BE2C (cell line): Measurements from ENCODE around the gene TAAR2.
"Not testable (repeated sequence)": the region's sequence is repeated elsewhere in the genome, so short reads cannot be mapped to it uniquely, and the experiment has no call there.

Experiments used
- DNase-seq: peaks from one replicate; pipeline ENCODE4 v3.0.0-alpha.2; 2020
- H3K27me3 ChIP-seq: fragments of 250-450 bp; sonication (Bioruptor Pico); 2 replicates; pipeline ENCODE4 v1.5.1; 2020; ENCODE audit warnings: mild to moderate bottlenecking
- H3K36me3 ChIP-seq: fragments of 250-450 bp; sonication (Bioruptor Pico); 2 replicates; pipeline ENCODE4 v1.5.1; 2020; ENCODE audit warnings: mild to moderate bottlenecking
- H3K4me1 ChIP-seq: fragments of 250-450 bp; sonication (Bioruptor Pico); 2 replicates; pipeline ENCODE4 v1.5.1; 2020
- H3K4me3 ChIP-seq: 2 replicates; pipeline ENCODE4 v1.5.1; 2011; ENCODE audit warnings: low read depth, low read length
- H3K9me3 ChIP-seq: fragments of 250-450 bp; sonication (Bioruptor Pico); 2 replicates; pipeline ENCODE4 v1.5.1; 2020
- TF ChIP-seq, protein P1 (sequence below): IDR thresholded peaks from 2 replicates; pipeline ENCODE4 v1.5.1; 2012; ENCODE audit warnings: mild to moderate bottlenecking, low read depth, low read length

Gene TAAR2

DNA sequence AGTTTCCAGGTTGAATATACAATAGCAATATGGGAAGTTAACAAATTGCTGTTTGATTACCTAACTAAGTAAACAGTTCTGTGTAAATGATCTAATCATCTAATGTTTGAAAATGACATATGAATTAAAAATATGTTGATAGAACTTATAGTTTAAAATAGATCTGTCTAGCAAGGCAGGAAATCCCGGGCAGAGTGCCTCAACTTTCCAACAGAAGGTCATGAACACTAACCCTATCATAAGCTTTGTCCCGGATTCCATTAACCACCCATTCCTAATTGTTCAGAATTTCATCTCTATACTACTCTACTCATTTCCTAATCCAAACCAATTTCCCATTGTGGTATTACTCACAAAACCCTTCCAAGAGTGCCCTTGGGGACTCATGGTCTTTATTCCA is 24.8 kb upstream of the TAAR2 start:
- no peaks in the 10 kb centered on the region for H3K36me3 ChIP-seq
- TF ChIP-seq, protein P1, sequence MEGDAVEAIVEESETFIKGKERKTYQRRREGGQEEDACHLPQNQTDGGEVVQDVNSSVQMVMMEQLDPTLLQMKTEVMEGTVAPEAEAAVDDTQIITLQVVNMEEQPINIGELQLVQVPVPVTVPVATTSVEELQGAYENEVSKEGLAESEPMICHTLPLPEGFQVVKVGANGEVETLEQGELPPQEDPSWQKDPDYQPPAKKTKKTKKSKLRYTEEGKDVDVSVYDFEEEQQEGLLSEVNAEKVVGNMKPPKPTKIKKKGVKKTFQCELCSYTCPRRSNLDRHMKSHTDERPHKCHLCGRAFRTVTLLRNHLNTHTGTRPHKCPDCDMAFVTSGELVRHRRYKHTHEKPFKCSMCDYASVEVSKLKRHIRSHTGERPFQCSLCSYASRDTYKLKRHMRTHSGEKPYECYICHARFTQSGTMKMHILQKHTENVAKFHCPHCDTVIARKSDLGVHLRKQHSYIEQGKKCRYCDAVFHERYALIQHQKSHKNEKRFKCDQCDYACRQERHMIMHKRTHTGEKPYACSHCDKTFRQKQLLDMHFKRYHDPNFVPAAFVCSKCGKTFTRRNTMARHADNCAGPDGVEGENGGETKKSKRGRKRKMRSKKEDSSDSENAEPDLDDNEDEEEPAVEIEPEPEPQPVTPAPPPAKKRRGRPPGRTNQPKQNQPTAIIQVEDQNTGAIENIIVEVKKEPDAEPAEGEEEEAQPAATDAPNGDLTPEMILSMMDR: no peak
- H3K27me3 ChIP-seq: peaks cover 4% of the 10 kb centered on the region; the same call in 1 of the 2 replicates
- no peak overlapping the region for H3K4me3 ChIP-seq
- no peaks in the 10 kb centered on the region for H3K4me1 ChIP-seq
- no peaks in the 10 kb centered on the region; the same call in 1 of the 2 replicates for H3K9me3 ChIP-seq
- DNase-seq: no peak

DNA sequence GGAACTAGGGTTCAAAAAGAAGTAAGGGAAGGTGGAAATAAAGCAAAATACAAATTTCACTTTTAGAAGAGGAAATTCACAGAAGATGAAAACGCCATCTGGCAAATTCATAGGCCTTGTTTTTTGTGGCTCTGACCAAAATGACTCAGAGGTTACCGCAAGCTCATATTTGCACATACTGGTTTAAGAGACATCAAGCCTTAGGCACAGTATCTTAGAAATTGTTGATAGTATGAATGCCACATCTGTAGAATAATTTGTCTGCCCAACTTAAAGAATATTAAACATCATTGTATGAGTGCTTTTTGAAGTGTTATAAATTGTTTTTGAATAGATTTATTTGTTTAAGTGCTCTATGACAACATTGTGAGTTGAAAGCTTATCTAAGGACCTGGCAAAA is 24.3 kb upstream of the TAAR2 start:
- Histone ChIP-seq H3K36me3 (no peaks in the 10 kb centered on the region), H3K27me3 (peaks cover 3% of the 10 kb centered on the region; the same call in 1 of the 2 replicates), H3K4me3 (no peak overlapping the region), H3K9me3 (no peaks in the 10 kb centered on the region; the same call in 1 of the 2 replicates), H3K4me1 (no peaks in the 10 kb centered on the region)
- TF ChIP-seq, protein P1: no peak
- DNase-seq: no peak

DNA sequence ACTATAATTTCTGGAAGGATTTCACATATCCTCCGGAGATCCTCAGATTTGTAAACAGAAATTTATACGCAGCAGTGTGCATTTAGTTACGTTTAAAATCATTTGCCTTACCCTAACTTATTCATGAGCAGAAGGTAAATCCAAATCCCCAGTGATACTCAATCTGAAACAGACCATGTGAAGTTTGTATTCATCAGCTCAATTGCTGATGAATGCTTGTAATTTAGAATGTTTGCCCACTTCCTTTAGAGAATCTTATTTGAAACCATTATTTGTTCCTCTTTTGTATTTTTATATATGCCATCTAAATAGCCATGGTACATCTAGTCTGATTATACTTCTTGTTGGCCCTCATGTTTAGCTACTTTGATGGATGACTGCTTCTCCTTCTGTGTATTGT is 19.5 kb upstream of the TAAR2 start:
- H3K4me1 ChIP-seq: no peaks in the 10 kb centered on the region
- H3K27me3 ChIP-seq: peaks cover 7% of the 10 kb centered on the region; the same call in 1 of the 2 replicates
- no peaks in the 10 kb centered on the region for H3K9me3 ChIP-seq
- TF ChIP-seq, protein P1: no peak
- H3K4me3 ChIP-seq: no peak overlapping the region
- no peak for DNase-seq
- H3K36me3 ChIP-seq: no peaks in the 10 kb centered on the region

DNA sequence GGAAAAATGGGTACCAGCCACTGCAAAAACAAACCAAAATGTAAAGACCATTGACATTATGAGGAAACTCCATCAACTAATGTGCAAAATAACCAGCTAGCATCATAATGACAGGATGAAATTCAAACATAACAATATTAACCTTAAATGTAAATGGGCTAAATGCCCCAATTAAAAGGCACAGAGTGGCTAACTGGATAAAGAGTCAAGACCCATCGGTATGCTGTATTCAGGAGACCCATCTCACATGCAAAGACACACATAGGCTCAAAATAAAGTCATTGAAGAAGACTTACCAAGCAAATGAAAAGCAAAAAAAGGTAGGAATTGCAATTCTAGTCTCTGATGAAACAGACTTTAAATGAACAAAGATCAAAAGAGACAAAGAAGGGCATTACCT is 13.1 kb upstream of the TAAR2 start:
- not testable (repeated sequence) for DNase-seq, H3K36me3 ChIP-seq, H3K9me3 ChIP-seq, H3K27me3 ChIP-seq, H3K4me3 ChIP-seq, H3K4me1 ChIP-seq

DNA sequence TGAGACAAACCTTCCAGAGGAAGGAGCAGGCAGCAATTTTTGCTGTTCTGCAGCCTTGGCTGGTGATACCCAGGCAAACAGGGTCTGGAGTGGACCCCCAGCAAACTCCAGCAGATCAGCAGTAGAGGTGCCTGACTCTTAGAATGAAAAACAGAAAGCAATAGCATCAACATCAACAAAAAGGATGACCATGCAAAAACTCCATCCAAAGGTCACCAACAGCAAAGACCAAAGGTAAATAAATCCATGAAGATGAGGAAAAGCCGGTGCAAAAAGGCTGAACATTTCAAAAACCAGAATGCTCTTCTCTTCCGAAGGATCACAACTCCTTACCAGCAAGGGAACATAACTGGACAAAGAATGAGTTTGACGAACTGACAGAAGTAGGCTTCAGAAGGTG is 11.8 kb upstream of the TAAR2 start:
- not testable (repeated sequence) for H3K36me3 ChIP-seq, H3K4me1 ChIP-seq, DNase-seq, H3K9me3 ChIP-seq, H3K27me3 ChIP-seq, H3K4me3 ChIP-seq

DNA sequence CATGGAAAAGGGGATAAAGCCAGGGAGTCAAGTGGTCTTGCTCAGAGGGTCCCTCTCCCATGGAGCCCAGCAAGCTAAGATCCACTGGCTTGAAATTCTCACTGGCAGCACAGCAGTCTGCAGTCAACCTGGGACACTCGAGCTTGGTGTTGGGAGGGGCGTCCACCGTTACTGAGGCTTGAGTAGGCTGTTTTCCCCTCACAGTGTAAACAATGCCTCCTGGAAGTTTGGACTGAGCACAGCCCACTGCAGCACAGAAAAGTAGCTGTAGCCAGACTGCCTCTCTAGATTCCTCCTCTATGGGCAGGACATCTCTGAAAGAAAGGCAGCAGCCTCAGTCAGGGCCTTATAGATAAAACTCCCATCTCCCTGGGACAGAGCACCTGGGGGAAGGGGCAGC is 11.2 kb upstream of the TAAR2 start:
- not testable (repeated sequence) for H3K9me3 ChIP-seq, H3K27me3 ChIP-seq, H3K36me3 ChIP-seq, H3K4me1 ChIP-seq, DNase-seq, H3K4me3 ChIP-seq

DNA sequence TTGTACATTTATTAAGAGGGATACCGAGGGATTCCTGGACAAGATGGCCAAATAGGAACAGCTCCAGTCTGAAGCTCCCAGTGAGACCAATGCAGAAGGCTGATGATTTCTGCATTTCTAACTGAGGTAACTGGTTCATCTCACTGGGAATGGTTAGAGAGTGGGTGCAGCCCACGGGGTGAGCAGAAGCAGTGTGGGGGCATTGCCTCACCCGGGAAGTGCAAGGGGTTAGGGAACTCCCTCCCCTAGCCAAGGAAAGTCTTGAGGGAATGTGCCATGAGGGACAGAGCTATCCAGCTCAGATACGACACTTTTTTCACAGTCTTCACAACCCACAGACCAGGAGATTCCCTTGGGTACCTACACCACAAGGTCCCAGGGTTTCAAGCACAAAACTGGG is 10.7 kb upstream of the TAAR2 start:
- Histone ChIP-seq H3K4me3 (no peak overlapping the region), H3K36me3 (no peaks in the 10 kb centered on the region), H3K4me1 (no peaks in the 10 kb centered on the region), H3K9me3 (no peaks in the 10 kb centered on the region), H3K27me3 (peaks cover 7% of the 10 kb centered on the region; the same call in 1 of the 2 replicates)
- TF ChIP-seq, protein P1: no peak
- DNase-seq: no peak

DNA sequence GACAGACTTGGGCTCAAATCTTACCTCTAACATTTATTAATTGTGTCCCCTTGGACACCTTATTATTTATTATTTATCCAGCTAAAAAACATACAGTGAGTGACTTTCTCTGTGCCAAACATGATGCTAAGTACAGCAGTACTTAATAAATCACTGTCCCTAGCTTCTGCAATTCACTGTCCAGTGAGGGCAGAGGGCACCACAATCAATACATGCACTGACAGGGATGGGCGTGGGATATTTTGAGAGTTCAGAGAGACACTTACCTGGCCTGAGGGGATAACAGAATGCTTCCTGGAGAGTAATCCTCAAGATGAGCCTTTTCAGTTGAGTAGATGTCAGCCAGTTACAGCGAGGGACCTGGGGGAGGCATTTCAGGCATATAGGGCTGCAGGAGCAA is 9.3 kb upstream of the TAAR2 start:
- peaks cover 2% of the 10 kb centered on the region; the same call in 1 of the 2 replicates for H3K27me3 ChIP-seq
- TF ChIP-seq, protein P1: no peak
- H3K36me3 ChIP-seq: no peaks in the 10 kb centered on the region
- no peaks in the 10 kb centered on the region for H3K4me1 ChIP-seq
- no peak for DNase-seq
- H3K9me3 ChIP-seq: no peaks in the 10 kb centered on the region
- no peak overlapping the region for H3K4me3 ChIP-seq
